Left ventricle myocardium inferior (tissue), 1 donor: ENCODE measurements around the gene LOXHD1. TPM values are rescaled to one million over a fixed set of nuclear protein-coding genes. Genes with fewer than 3 reads are reported as not detected.

Source experiments
- DNase-seq: peaks from one replicate; pipeline ENCODE4 v3.0.0-alpha.2; 2020
- H3K27ac ChIP-seq: fragments of 200-600 bp; replicated peaks from 2 replicates; pipeline ENCODE4 v1.8.0; 2021
- H3K27me3 ChIP-seq: fragments of 200-600 bp; 2 replicates; pipeline ENCODE4 v1.8.0; 2021; ENCODE audit warnings: low read depth
- H3K36me3 ChIP-seq: fragments of 200-600 bp; 2 replicates; pipeline ENCODE4 v1.8.0; 2021
- H3K4me1 ChIP-seq: fragments of 200-600 bp; 2 replicates; pipeline ENCODE4 v1.8.0; 2021
- H3K4me3 ChIP-seq: fragments of 200-600 bp; 2 replicates; pipeline ENCODE4 v1.8.0; 2021; ENCODE audit warnings: mild to moderate bottlenecking, moderate library complexity
- H3K9me3 ChIP-seq: fragments of 200-600 bp; replicated peaks from 2 replicates; pipeline ENCODE4 v1.8.0; 2021
- intact Hi-C: fragments of 100-400 bp; cut with micrococcal nuclease; formaldehyde crosslinking; loops from one replicate; pipeline ENCODE4 v1.11.0; 2022
- long read RNA-seq: library from polyadenylated mRNA; unstranded; transcript quantifications from one replicate; pipeline ENCODE4 v2.0.0, GENCODE V29; 2021
- total RNA-seq: library from RNA; stranded (reverse); fragmentation: NEBNext Ultra II Directional; extraction: Animal tissue kit (Norgen Biotek cat#: 25700); gene quantifications from one replicate; pipeline ENCODE4 v1.2.1, GENCODE V29; 2021
- TF ChIP-seq, protein P1 (sequence below): fragments of 200-600 bp; IDR thresholded peaks from 2 replicates; pipeline ENCODE4 v1.8.0; 2021; ENCODE audit warnings: antibody characterized with exemption, mild to moderate bottlenecking, borderline replicate concordance
- donor health status: DM: no; HTN: yes; CAD: no; lungs with severe emphysema.

LOXHD1 gene, protein sequence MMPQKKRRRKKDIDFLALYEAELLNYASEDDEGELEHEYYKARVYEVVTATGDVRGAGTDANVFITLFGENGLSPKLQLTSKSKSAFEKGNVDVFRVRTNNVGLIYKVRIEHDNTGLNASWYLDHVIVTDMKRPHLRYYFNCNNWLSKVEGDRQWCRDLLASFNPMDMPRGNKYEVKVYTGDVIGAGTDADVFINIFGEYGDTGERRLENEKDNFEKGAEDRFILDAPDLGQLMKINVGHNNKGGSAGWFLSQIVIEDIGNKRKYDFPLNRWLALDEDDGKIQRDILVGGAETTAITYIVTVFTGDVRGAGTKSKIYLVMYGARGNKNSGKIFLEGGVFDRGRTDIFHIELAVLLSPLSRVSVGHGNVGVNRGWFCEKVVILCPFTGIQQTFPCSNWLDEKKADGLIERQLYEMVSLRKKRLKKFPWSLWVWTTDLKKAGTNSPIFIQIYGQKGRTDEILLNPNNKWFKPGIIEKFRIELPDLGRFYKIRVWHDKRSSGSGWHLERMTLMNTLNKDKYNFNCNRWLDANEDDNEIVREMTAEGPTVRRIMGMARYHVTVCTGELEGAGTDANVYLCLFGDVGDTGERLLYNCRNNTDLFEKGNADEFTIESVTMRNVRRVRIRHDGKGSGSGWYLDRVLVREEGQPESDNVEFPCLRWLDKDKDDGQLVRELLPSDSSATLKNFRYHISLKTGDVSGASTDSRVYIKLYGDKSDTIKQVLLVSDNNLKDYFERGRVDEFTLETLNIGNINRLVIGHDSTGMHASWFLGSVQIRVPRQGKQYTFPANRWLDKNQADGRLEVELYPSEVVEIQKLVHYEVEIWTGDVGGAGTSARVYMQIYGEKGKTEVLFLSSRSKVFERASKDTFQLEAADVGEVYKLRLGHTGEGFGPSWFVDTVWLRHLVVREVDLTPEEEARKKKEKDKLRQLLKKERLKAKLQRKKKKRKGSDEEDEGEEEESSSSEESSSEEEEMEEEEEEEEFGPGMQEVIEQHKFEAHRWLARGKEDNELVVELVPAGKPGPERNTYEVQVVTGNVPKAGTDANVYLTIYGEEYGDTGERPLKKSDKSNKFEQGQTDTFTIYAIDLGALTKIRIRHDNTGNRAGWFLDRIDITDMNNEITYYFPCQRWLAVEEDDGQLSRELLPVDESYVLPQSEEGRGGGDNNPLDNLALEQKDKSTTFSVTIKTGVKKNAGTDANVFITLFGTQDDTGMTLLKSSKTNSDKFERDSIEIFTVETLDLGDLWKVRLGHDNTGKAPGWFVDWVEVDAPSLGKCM (N-terminal part only)
- total RNA-seq: 0.49 TPM
- long read RNA-seq: 0 reads

DNA sequence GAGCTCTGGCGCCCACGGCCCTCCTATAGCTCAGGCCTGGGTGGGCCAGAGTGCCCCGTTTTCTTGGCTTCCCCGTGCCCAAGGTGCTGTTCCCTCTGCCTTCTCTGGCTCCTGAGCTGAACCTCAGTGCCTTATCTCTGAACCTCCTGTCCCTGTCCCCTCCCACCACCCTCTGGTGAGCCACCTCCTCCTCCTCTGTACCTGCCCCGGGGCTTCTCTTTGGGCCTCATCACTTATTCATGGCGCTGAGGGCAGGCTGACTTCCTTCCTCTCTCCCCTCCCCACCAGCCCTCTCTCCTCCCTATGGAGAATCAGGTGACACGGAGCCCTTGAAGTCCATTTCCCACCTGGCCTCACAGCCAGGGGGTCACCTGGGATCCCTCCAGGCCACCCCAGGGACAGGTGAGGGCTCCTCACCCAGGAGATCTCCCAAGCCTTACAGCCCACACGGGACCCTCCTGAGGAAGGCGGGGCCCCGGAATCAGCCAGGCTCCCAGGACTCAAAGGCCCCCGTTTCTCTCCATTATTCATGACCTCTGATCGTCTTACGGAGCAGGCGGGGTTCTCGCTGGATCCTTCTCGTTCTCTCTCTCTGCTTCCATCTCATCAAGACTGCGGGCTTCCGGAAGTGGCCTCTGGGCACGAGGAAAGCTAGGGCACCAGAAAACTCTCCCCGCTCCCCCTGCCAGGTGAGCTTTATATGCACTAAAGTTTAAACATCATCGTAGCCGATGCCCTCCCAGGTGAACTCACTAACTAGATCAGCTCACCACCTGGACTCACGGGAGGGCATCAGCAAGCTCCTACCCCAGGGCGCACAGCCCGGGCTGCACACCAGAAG lies at the start of gene LOXHD1:
Gene LOXHD1 (minus strand): TSS at position 106 of the 841 bp plus-strand sequence. CDS start 187 bp downstream, outside the sequence.
- Histone ChIP-seq H3K9me3 (no peaks in the 10 kb centered on the region), H3K4me1 (no peaks in the 10 kb centered on the region), H3K27me3 (peaks cover 7% of the 10 kb centered on the region), H3K27ac (no peak within 1 kb of the TSS), H3K36me3 (no peaks in the 10 kb centered on the region), H3K4me3 (no peak within 1 kb of the TSS)
- TF ChIP-seq, protein P1, sequence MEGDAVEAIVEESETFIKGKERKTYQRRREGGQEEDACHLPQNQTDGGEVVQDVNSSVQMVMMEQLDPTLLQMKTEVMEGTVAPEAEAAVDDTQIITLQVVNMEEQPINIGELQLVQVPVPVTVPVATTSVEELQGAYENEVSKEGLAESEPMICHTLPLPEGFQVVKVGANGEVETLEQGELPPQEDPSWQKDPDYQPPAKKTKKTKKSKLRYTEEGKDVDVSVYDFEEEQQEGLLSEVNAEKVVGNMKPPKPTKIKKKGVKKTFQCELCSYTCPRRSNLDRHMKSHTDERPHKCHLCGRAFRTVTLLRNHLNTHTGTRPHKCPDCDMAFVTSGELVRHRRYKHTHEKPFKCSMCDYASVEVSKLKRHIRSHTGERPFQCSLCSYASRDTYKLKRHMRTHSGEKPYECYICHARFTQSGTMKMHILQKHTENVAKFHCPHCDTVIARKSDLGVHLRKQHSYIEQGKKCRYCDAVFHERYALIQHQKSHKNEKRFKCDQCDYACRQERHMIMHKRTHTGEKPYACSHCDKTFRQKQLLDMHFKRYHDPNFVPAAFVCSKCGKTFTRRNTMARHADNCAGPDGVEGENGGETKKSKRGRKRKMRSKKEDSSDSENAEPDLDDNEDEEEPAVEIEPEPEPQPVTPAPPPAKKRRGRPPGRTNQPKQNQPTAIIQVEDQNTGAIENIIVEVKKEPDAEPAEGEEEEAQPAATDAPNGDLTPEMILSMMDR: no peak
- intact Hi-C loops: loop anchor here (10.0 kb wide), 2 partner anchors 103 to 493 kb away; no protein-coding TSS in a partner anchor
- DNase-seq: no peak

DNA sequence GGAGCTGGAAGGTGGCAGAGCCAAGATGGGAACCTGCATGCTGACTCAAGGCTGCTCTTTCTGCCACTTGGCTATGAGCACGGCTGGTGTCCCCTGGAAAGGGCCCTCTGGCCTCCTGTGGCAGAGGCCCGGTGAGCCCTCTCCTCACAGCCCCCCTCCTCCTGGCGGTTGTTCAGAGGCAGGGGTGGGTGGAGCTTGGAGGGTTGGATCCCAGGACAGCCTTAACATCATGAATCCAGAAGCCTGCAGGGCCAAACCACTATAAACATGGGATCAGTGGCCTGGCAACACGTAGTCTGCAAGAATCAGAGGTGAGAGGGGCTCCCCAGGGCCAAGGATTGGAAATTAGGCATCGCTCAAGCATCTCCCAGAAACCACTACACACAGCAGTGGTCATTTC lies 48.5 kb upstream of the LOXHD1 start:
- TF ChIP-seq, protein P1: no peak

DNA sequence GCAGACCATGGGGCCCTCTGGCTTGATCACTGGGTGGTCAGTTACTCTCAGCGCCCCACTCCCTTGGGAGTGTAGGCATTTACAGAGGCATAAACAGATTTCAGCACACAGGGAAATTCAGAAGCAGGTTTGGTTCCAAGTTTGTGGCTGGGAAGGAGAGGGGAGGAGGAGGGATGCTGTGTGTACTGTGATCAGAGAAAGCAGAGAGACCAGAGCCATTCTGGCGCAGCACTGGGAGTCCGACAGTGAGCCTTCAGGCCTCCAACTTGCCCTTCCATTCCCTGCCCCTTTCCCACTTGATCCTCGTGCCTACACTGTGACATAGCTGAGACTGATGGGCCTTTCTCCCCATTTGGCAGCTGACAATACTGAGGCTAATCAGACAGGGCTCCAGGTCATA lies 47.8 kb upstream of the LOXHD1 start:
- TF ChIP-seq, protein P1: no peak
- peaks cover 1% of the 10 kb centered on the region for H3K4me1 ChIP-seq
- DNase-seq: no peak
- H3K27me3 ChIP-seq: no peaks in the 10 kb centered on the region
- intact Hi-C loops: no loop called here
- H3K36me3 ChIP-seq: no peaks in the 10 kb centered on the region
- no peak overlapping the region for H3K4me3 ChIP-seq
- no peak overlapping the region for H3K27ac ChIP-seq
- H3K9me3 ChIP-seq: no peaks in the 10 kb centered on the region

More for the DNA sequence above, 48.5 kb upstream of the LOXHD1 start:
- DNase-seq: no peak
- Histone ChIP-seq H3K4me1 (peaks cover 8% of the 10 kb centered on the region), H3K27me3 (no peaks in the 10 kb centered on the region), H3K9me3 (no peaks in the 10 kb centered on the region), H3K27ac (no peak overlapping the region), H3K4me3 (no peak overlapping the region), H3K36me3 (no peaks in the 10 kb centered on the region)
- intact Hi-C loops: no loop called here

DNA sequence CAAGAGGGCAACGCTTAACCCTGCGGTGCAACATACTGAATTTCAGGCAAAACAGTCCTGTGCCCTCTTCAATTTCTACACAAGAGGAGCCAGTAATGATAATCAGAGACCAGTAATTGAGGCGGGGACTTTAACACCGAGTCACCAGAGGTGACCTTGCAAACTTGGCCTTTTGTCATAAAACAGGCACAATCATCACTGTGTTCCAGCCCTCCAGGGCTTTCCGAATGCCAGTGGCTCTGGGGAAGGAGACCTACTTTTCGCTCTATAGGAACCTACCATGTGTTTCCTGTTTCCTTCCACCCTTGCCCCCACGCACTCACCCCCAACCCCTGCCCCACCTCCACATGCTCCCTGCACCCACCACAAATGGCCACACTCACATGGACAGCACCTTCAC lies 47.2 kb upstream of the LOXHD1 start:
- DNase-seq: no peak
- no peaks in the 10 kb centered on the region for H3K36me3 ChIP-seq
- no peak overlapping the region for H3K4me3 ChIP-seq
- no peaks in the 10 kb centered on the region for H3K9me3 ChIP-seq
- TF ChIP-seq, protein P1: no peak
- no peak overlapping the region for H3K27ac ChIP-seq
- intact Hi-C loops: no loop called here
- no peaks in the 10 kb centered on the region for H3K4me1 ChIP-seq
- no peaks in the 10 kb centered on the region for H3K27me3 ChIP-seq
